Stomach (tissue), 9 donors: ENCODE data around the gene GNB4. TPM values are rescaled to one million over a fixed set of nuclear protein-coding genes. Genes with fewer than 3 reads are reported as not detected.

Source experiments
- DNase-seq, 2 donors: peaks; one replicate each; pipeline versions ENCODE4 v3.0.0 to v3.0.0-alpha.2; 2013 to 2019
- H3K27ac ChIP-seq, 5 donors: fragments of 200-600 bp in 4 of 5; sonication (generic) in 4 of 5; one replicate each; pipeline ENCODE4 v1.5.1; 2013 to 2019; ENCODE audit warnings: mild to moderate bottlenecking in 1 of 5, moderate library complexity in 1 of 5
- H3K27me3 ChIP-seq, 3 donors: fragments of 200-600 bp; sonication (generic); one replicate each; pipeline ENCODE4 v1.5.1; 2017 to 2019; ENCODE audit warnings: mixed run types in 1 of 3
- H3K36me3 ChIP-seq, 4 donors: fragments of 200-600 bp; sonication (generic); 1 replicate in 3 of 4; 2 replicates in 1 of 4; pipeline ENCODE4 v1.5.1; 2016 to 2019
- H3K4me1 ChIP-seq, 4 donors: fragments of 200-600 bp; sonication (generic); one replicate each; pipeline ENCODE4 v1.5.1; 2016 to 2019
- H3K4me3 ChIP-seq, 4 donors: fragments of 200-600 bp; sonication (generic) in 3 of 4; one replicate each; pipeline ENCODE4 v1.5.1; 2016 to 2019; ENCODE audit warnings: mild to moderate bottlenecking in 1 of 4
- H3K9me3 ChIP-seq, 4 donors: fragments of 200-600 bp; sonication (generic); one replicate each; pipeline ENCODE4 v1.5.1; 2016 to 2019
- CTCF ChIP-seq, 7 experiments: fragments of 450-650 bp in 4 of 7; fragments of 200-600 bp in 3 of 7; sonication (generic) in 3 of 7; IDR thresholded peaks; one replicate each; pipeline ENCODE4 v1.5.1; 2016 to 2019; ENCODE audit warnings: antibody characterized with exemption in 7 of 7, control low read depth in 2 of 7, mild to moderate bottlenecking in 1 of 7
- EP300 ChIP-seq: sonication (generic); formaldehyde crosslinking; IDR thresholded peaks from one replicate; pipeline ENCODE4 v1.6.1; 2017; ENCODE audit warnings: antibody characterized with exemption
- POLR2A ChIP-seq, 4 donors: fragments of 450-650 bp; IDR thresholded peaks; one replicate each; pipeline ENCODE4 v1.6.1; 2016; ENCODE audit warnings: antibody characterized with exemption in 4 of 4, control low read depth in 2 of 4, mild to moderate bottlenecking in 1 of 4, moderate library complexity in 1 of 4
- POLR2AphosphoS5 ChIP-seq, 3 donors: sonication (generic); formaldehyde crosslinking; IDR thresholded peaks; one replicate each; pipeline ENCODE4 v1.6.1; 2016; ENCODE audit warnings: antibody characterized with exemption in 3 of 3
- WGBS, 5 donors: extraction: QIAGEN DNeasy Blood & Tissue Kit in 3 of 5; methylation state at CpG; one replicate each; pipeline versions ENCODE4 v1.1.5 to v1.1.7; 2013 to 2018; 5-methylcytosine and 5-hydroxymethylcytosine counted together
- intact Hi-C: fragments of 100-400 bp; cut with DNase I; formaldehyde crosslinking; loops from one replicate; pipeline ENCODE4 v1.15.1; 2023; ENCODE audit warnings: low total_unique reads
- polyA plus RNA-seq, 3 donors: library from polyadenylated mRNA; stranded (reverse); fragments of 200-250 nt; gene quantifications; one replicate each; pipeline ENCODE4 v1.2.3, GENCODE V29; 2013
- total RNA-seq, 5 donors: library from RNA; depleted of rRNA; stranded (reverse); fragments of >200 nt; gene quantifications; one replicate each; pipeline versions ENCODE4 v1.1.0 to v1.2.3, GENCODE V29; 2014 to 2016
- donor health status: healthy with polysubstance abuse.
- donor health status: Bipolar disorder and iron deficiency.
- donor health status: healthy.

GNB4 gene
- total and polyA plus RNA-seq, 8 donors, result 3.8 to 81.3 (median 25.4) TPM

GRCh38 chr3:179414804-179415203 is 36.5 kb downstream of the GNB4 start:
- Histone ChIP-seq H3K27me3 (no peaks in the 10 kb centered on the region), H3K27ac (no peak overlapping the region), H3K9me3 (no peaks in the 10 kb centered on the region), H3K36me3 (peaks cover 0 to 53% (median 40%) of the 10 kb centered on the region in 4 donors), H3K4me3 (no peak overlapping the region), H3K4me1 (no peaks in the 10 kb centered on the region)
- intact Hi-C loops, result no loop called here
- WGBS, 5 donors, result 83 to 91% (median 85%) methylated on average over 2 of the region's 2 CpGs
- DNase-seq, result no peak
- TF ChIP-seq POLR2AphosphoS5 (IDR thresholded peaks at IDR 0.05) (no peak), POLR2A (IDR thresholded peaks at IDR 0.05) (no peak), EP300 (no peak), CTCF (IDR thresholded peaks at IDR 0.05) (no peak)

- H3K27ac ChIP-seq, result no peak overlapping the region
- DNase-seq, result no peak
- no peaks in the 10 kb centered on the region for H3K4me1 ChIP-seq
- intact Hi-C loops, result no loop called here
- peaks cover 0 to 63% (median 34%) of the 10 kb centered on the region in 4 donors for H3K36me3 ChIP-seq
- H3K4me3 ChIP-seq, result no peak overlapping the region
- no peaks in the 10 kb centered on the region for H3K27me3 ChIP-seq
- no peaks in the 10 kb centered on the region for H3K9me3 ChIP-seq
- no peak for TF ChIP-seq POLR2A (IDR thresholded peaks at IDR 0.05)
Observed at GRCh38 chr3:179410999-179411398, 40.3 kb downstream of the GNB4 start.

GRCh38 chr3:179410331-179410730 is 40.9 kb downstream of the GNB4 start:
- 84 to 94% (median 93%) methylated on average over 2 of the region's 2 CpGs for WGBS, 5 donors
- TF ChIP-seq EP300 (no peak), CTCF (IDR thresholded peaks at IDR 0.05) (no peak), POLR2AphosphoS5 (IDR thresholded peaks at IDR 0.05) (no peak), POLR2A (IDR thresholded peaks at IDR 0.05) (no peak)
- Histone ChIP-seq H3K36me3 (peaks cover 0 to 67% (median 38%) of the 10 kb centered on the region in 4 donors), H3K4me3 (no peak overlapping the region), H3K27me3 (no peaks in the 10 kb centered on the region), H3K9me3 (no peaks in the 10 kb centered on the region), H3K27ac (no peak overlapping the region), H3K4me1 (no peaks in the 10 kb centered on the region)
- DNase-seq, result no peak
- intact Hi-C loops, result no loop called here

- Histone ChIP-seq H3K27me3 (no peaks in the 10 kb centered on the region), H3K4me1 (no peaks in the 10 kb centered on the region), H3K36me3 (peaks cover 3 to 71% (median 57%) of the 10 kb centered on the region in 4 donors), H3K9me3 (no peaks in the 10 kb centered on the region), H3K27ac (no peak overlapping the region), H3K4me3 (no peak overlapping the region)
- 87 to 100% (median 96%) methylated on average over 2 of the region's 2 CpGs for WGBS, 5 donors
- intact Hi-C loops, result no loop called here
- no peak for DNase-seq
- no peak for TF ChIP-seq POLR2A (IDR thresholded peaks at IDR 0.05)
Observed at GRCh38 chr3:179404307-179404706, 47.0 kb downstream of the GNB4 start.

GRCh38 chr3:179402963-179403362 is 48.3 kb downstream of the GNB4 start:
- intact Hi-C loops, result no loop called here
- H3K9me3 ChIP-seq, result no peaks in the 10 kb centered on the region
- no peaks in the 10 kb centered on the region for H3K27me3 ChIP-seq
- TF ChIP-seq POLR2AphosphoS5 (IDR thresholded peaks at IDR 0.05), result no peak
- WGBS, 5 donors, result 77 to 86% (median 81%) methylated on average over 5 of the region's 5 CpGs
- H3K27ac ChIP-seq, result no peak overlapping the region
- H3K4me1 ChIP-seq, result no peaks in the 10 kb centered on the region
- DNase-seq, result no peak
- peaks cover 3 to 71% (median 63%) of the 10 kb centered on the region in 4 donors for H3K36me3 ChIP-seq
- no peak overlapping the region for H3K4me3 ChIP-seq

- intact Hi-C loops, result no loop called here
- no peaks in the 10 kb centered on the region for H3K9me3 ChIP-seq
- no peak overlapping the region for H3K27ac ChIP-seq
- H3K36me3 ChIP-seq, result peaks cover 3 to 69% (median 58%) of the 10 kb centered on the region in 4 donors
- H3K27me3 ChIP-seq, result no peaks in the 10 kb centered on the region
- no peak for TF ChIP-seq POLR2AphosphoS5 (IDR thresholded peaks at IDR 0.05)
- no peak for TF ChIP-seq EP300
- TF ChIP-seq CTCF (IDR thresholded peaks at IDR 0.05), result no peak
- no peak for TF ChIP-seq POLR2A (IDR thresholded peaks at IDR 0.05)
- 86 to 93% (median 90%) methylated on average over 3 of the region's 3 CpGs for WGBS, 5 donors
- no peak overlapping the region for H3K4me3 ChIP-seq
- no peaks in the 10 kb centered on the region for H3K4me1 ChIP-seq
- no peak for DNase-seq
Observed at GRCh38 chr3:179401561-179401960, 49.7 kb downstream of the GNB4 start.
